GM12878 (cell line): ENCODE measurements around the gene PFKL. TPM values are rescaled to one million over a fixed set of nuclear protein-coding genes. Genes with fewer than 3 reads are reported as not detected.

Experiments used
- polyA plus RNA-seq, 11 experiments: library from polyadenylated mRNA; depleted of rRNA in 4 of 11; unstranded in 6 of 11; stranded (reverse) in 5 of 11; fragments of >200 nt; fragmentation: Nextera tagmentation in 4 of 11; fragmentation: Illumina TruSeq in 1 of 11; extraction: Ambion mirVana in 4 of 11; extraction: Trizol in 1 of 11; gene quantifications; 1 replicate in 1 of 11; 2 replicates in 10 of 11; pipeline versions ENCODE4 v1.2.1 to v1.2.3, GENCODE V29; 2011 to 2016; ENCODE audit warnings: inconsistent platforms in 2 of 11, missing spikeins in 2 of 11, low read depth in 1 of 11
- total RNA-seq, 4 experiments: library from RNA; depleted of rRNA in 3 of 4; stranded (reverse); fragments of >200 nt in 3 of 4; fragmentation: Illumina TruSeq in 1 of 4; extraction: Trizol in 1 of 4; gene quantifications; 2 replicates each; pipeline versions ENCODE4 v1.2.1 to v1.2.3, GENCODE V29; 2013 to 2021

Gene PFKL
- total and polyA plus RNA-seq, 10 of the 15 experiments (the other 5 are each of a cell fraction or from before 2014, with no cell fraction given): 1.2 to 192 (median 112) TPM

Other genes starting within 250 kb of the PFKL start
Only the 7 nearest of the 9 such genes appear.
- gene GATD3, start 166.4 kb upstream of the PFKL start, total RNA-seq (2014; rRNA removed): 9.0 and 12.2 TPM in 2 replicates
- gene GATD3, start 166.4 kb upstream of the PFKL start, total RNA-seq (2014; rRNA removed; fragmentation: Illumina TruSeq; extraction: Trizol): 6.0 and 8.4 TPM in 2 replicates
- gene GATD3, start 166.4 kb upstream of the PFKL start, total RNA-seq (2021): 13.5 and 20.7 TPM in 2 replicates
- gene GATD3, start 166.4 kb upstream of the PFKL start, polyA plus RNA-seq (2011; rRNA removed): 9.7 and 19.4 TPM in 2 replicates
- 4.8 and 10.0 TPM in 2 replicates for gene GATD3, start 166.4 kb upstream of the PFKL start, polyA plus RNA-seq (2014; fragmentation: Illumina TruSeq; extraction: Trizol)
- gene GATD3, start 166.4 kb upstream of the PFKL start, polyA plus RNA-seq (2014; fragmentation: Nextera tagmentation; extraction: Ambion mirVana): 1 to 10 TPM; 1.5 to 2.1 TPM
- 15.2 and 15.3 TPM in 2 replicates for gene GATD3, start 166.4 kb upstream of the PFKL start, polyA plus RNA-seq (2014; rRNA removed)
- 10 to 100 TPM; 12.9 to 16.7 TPM for gene GATD3, start 166.4 kb upstream of the PFKL start, polyA plus RNA-seq (2016; fragmentation: Nextera tagmentation; extraction: Ambion mirVana)
- 5.6 and 6.3 TPM in 2 replicates for gene ICOSLG, start 59.1 kb upstream of the PFKL start, total RNA-seq (2014; rRNA removed)
- gene ICOSLG, start 59.1 kb upstream of the PFKL start, total RNA-seq (2014; rRNA removed; fragmentation: Illumina TruSeq; extraction: Trizol): 3.5 and 3.8 TPM in 2 replicates
- gene ICOSLG, start 59.1 kb upstream of the PFKL start, total RNA-seq (2021): 15.1 and 16.4 TPM in 2 replicates
- 6.6 and 16.3 TPM in 2 replicates for gene ICOSLG, start 59.1 kb upstream of the PFKL start, polyA plus RNA-seq (2011; rRNA removed)
- gene ICOSLG, start 59.1 kb upstream of the PFKL start, polyA plus RNA-seq (2014; fragmentation: Illumina TruSeq; extraction: Trizol): 5.1 and 13.9 TPM in 2 replicates
- gene ICOSLG, start 59.1 kb upstream of the PFKL start, polyA plus RNA-seq (2014; fragmentation: Nextera tagmentation; extraction: Ambion mirVana): 1 to 10 TPM in 1 of 2 experiments, under 1 TPM in 1; 0.84 to 1.5 TPM
- gene ICOSLG, start 59.1 kb upstream of the PFKL start, polyA plus RNA-seq (2014; rRNA removed): 11.5 and 11.7 TPM in 2 replicates
- gene ICOSLG, start 59.1 kb upstream of the PFKL start, polyA plus RNA-seq (2016; fragmentation: Nextera tagmentation; extraction: Ambion mirVana): 1 to 10 TPM; 5.3 to 6.2 TPM
- gene DNMT3L, start 38.2 kb upstream of the PFKL start, total RNA-seq (2014; rRNA removed): not detected in 2 replicates
- not detected in 2 replicates for gene DNMT3L, start 38.2 kb upstream of the PFKL start, total RNA-seq (2014; rRNA removed; fragmentation: Illumina TruSeq; extraction: Trizol)
- gene DNMT3L, start 38.2 kb upstream of the PFKL start, total RNA-seq (2021): not detected in 2 replicates
- gene DNMT3L, start 38.2 kb upstream of the PFKL start, polyA plus RNA-seq (2011; rRNA removed): not detected in 2 replicates
- not detected in 2 replicates for gene DNMT3L, start 38.2 kb upstream of the PFKL start, polyA plus RNA-seq (2014; fragmentation: Illumina TruSeq; extraction: Trizol)
- gene DNMT3L, start 38.2 kb upstream of the PFKL start, polyA plus RNA-seq (2014; fragmentation: Nextera tagmentation; extraction: Ambion mirVana): not detected
- not detected in 2 replicates for gene DNMT3L, start 38.2 kb upstream of the PFKL start, polyA plus RNA-seq (2014; rRNA removed)
- not detected for gene DNMT3L, start 38.2 kb upstream of the PFKL start, polyA plus RNA-seq (2016; fragmentation: Nextera tagmentation; extraction: Ambion mirVana)
- not detected in 2 replicates for gene AIRE, start 14.2 kb upstream of the PFKL start, total RNA-seq (2014; rRNA removed)
- gene AIRE, start 14.2 kb upstream of the PFKL start, total RNA-seq (2014; rRNA removed; fragmentation: Illumina TruSeq; extraction: Trizol): not detected in 2 replicates
- gene AIRE, start 14.2 kb upstream of the PFKL start, total RNA-seq (2021): 0.10 TPM in 1 of 2 replicates, not detected in the other
- 0.03 and 0.05 TPM in 2 replicates for gene AIRE, start 14.2 kb upstream of the PFKL start, polyA plus RNA-seq (2011; rRNA removed)
- not detected in 2 replicates for gene AIRE, start 14.2 kb upstream of the PFKL start, polyA plus RNA-seq (2014; fragmentation: Illumina TruSeq; extraction: Trizol)
- not detected for gene AIRE, start 14.2 kb upstream of the PFKL start, polyA plus RNA-seq (2014; fragmentation: Nextera tagmentation; extraction: Ambion mirVana)
- gene AIRE, start 14.2 kb upstream of the PFKL start, polyA plus RNA-seq (2014; rRNA removed): not detected in 2 replicates
- not detected for gene AIRE, start 14.2 kb upstream of the PFKL start, polyA plus RNA-seq (2016; fragmentation: Nextera tagmentation; extraction: Ambion mirVana)
- 16.8 and 24.6 TPM in 2 replicates for gene CFAP410, start 39.3 kb downstream of the PFKL start, total RNA-seq (2014; rRNA removed)
- gene CFAP410, start 39.3 kb downstream of the PFKL start, total RNA-seq (2014; rRNA removed; fragmentation: Illumina TruSeq; extraction: Trizol): 2.6 and 2.8 TPM in 2 replicates
- gene CFAP410, start 39.3 kb downstream of the PFKL start, total RNA-seq (2021): 20.3 and 23.6 TPM in 2 replicates
- 2.8 and 5.2 TPM in 2 replicates for gene CFAP410, start 39.3 kb downstream of the PFKL start, polyA plus RNA-seq (2011; rRNA removed)
- 0.52 and 1.3 TPM in 2 replicates for gene CFAP410, start 39.3 kb downstream of the PFKL start, polyA plus RNA-seq (2014; fragmentation: Illumina TruSeq; extraction: Trizol)
- gene CFAP410, start 39.3 kb downstream of the PFKL start, polyA plus RNA-seq (2014; fragmentation: Nextera tagmentation; extraction: Ambion mirVana): 1 to 10 TPM in 1 of 2 experiments, under 1 TPM in 1; 0.14 to 2.1 TPM
- gene CFAP410, start 39.3 kb downstream of the PFKL start, polyA plus RNA-seq (2014; rRNA removed): 24.8 and 27.1 TPM in 2 replicates
- gene CFAP410, start 39.3 kb downstream of the PFKL start, polyA plus RNA-seq (2016; fragmentation: Nextera tagmentation; extraction: Ambion mirVana): 10 to 100 TPM; 17.5 to 20.9 TPM
- 2.6 and 2.7 TPM in 2 replicates for gene TRPM2, start 53.6 kb downstream of the PFKL start, total RNA-seq (2014; rRNA removed)
- gene TRPM2, start 53.6 kb downstream of the PFKL start, total RNA-seq (2014; rRNA removed; fragmentation: Illumina TruSeq; extraction: Trizol): 3.5 and 4.4 TPM in 2 replicates
- 9.1 and 9.9 TPM in 2 replicates for gene TRPM2, start 53.6 kb downstream of the PFKL start, total RNA-seq (2021)
- gene TRPM2, start 53.6 kb downstream of the PFKL start, polyA plus RNA-seq (2011; rRNA removed): 0.03 and 0.17 TPM in 2 replicates
- 0.86 and 2.4 TPM in 2 replicates for gene TRPM2, start 53.6 kb downstream of the PFKL start, polyA plus RNA-seq (2014; fragmentation: Illumina TruSeq; extraction: Trizol)
- under 1 TPM; 0.34 to 0.82 TPM for gene TRPM2, start 53.6 kb downstream of the PFKL start, polyA plus RNA-seq (2014; fragmentation: Nextera tagmentation; extraction: Ambion mirVana)
- gene TRPM2, start 53.6 kb downstream of the PFKL start, polyA plus RNA-seq (2014; rRNA removed): 4.1 and 4.8 TPM in 2 replicates
- gene TRPM2, start 53.6 kb downstream of the PFKL start, polyA plus RNA-seq (2016; fragmentation: Nextera tagmentation; extraction: Ambion mirVana): 1 to 10 TPM; 2.5 to 3.7 TPM
- 0.06 and 0.11 TPM in 2 replicates for gene LRRC3, start 155.5 kb downstream of the PFKL start, total RNA-seq (2014; rRNA removed)
- gene LRRC3, start 155.5 kb downstream of the PFKL start, total RNA-seq (2014; rRNA removed; fragmentation: Illumina TruSeq; extraction: Trizol): 0.04 and 0.05 TPM in 2 replicates
- gene LRRC3, start 155.5 kb downstream of the PFKL start, total RNA-seq (2021): 0.21 and 0.31 TPM in 2 replicates
- gene LRRC3, start 155.5 kb downstream of the PFKL start, polyA plus RNA-seq (2011; rRNA removed): not detected in 2 replicates
- 0.08 and 0.12 TPM in 2 replicates for gene LRRC3, start 155.5 kb downstream of the PFKL start, polyA plus RNA-seq (2014; fragmentation: Illumina TruSeq; extraction: Trizol)
- under 1 TPM; 0.02 to 0.03 TPM for gene LRRC3, start 155.5 kb downstream of the PFKL start, polyA plus RNA-seq (2014; fragmentation: Nextera tagmentation; extraction: Ambion mirVana)
- gene LRRC3, start 155.5 kb downstream of the PFKL start, polyA plus RNA-seq (2014; rRNA removed): 0.12 and 0.13 TPM in 2 replicates
- under 1 TPM; 0.09 to 0.15 TPM for gene LRRC3, start 155.5 kb downstream of the PFKL start, polyA plus RNA-seq (2016; fragmentation: Nextera tagmentation; extraction: Ambion mirVana)